NT2/D1 (cell line): ENCODE results near the gene IFNLR1.

Experiments used
- SUZ12 ChIP-seq: IDR thresholded peaks from 2 replicates; pipeline ENCODE4 v1.6.1; 2011; ENCODE audit not compliant: insufficient read length, insufficient read depth; ENCODE audit errors: extremely low read depth
- YY1 ChIP-seq: IDR thresholded peaks from 2 replicates; pipeline ENCODE4 v1.6.1; 2011; ENCODE audit not compliant: insufficient read length, insufficient read depth
- ZNF274 ChIP-seq: IDR thresholded peaks from 2 replicates; pipeline ENCODE4 v1.6.1; 2011; ENCODE audit warnings: mild to moderate bottlenecking, low read depth, low read length

DNA sequence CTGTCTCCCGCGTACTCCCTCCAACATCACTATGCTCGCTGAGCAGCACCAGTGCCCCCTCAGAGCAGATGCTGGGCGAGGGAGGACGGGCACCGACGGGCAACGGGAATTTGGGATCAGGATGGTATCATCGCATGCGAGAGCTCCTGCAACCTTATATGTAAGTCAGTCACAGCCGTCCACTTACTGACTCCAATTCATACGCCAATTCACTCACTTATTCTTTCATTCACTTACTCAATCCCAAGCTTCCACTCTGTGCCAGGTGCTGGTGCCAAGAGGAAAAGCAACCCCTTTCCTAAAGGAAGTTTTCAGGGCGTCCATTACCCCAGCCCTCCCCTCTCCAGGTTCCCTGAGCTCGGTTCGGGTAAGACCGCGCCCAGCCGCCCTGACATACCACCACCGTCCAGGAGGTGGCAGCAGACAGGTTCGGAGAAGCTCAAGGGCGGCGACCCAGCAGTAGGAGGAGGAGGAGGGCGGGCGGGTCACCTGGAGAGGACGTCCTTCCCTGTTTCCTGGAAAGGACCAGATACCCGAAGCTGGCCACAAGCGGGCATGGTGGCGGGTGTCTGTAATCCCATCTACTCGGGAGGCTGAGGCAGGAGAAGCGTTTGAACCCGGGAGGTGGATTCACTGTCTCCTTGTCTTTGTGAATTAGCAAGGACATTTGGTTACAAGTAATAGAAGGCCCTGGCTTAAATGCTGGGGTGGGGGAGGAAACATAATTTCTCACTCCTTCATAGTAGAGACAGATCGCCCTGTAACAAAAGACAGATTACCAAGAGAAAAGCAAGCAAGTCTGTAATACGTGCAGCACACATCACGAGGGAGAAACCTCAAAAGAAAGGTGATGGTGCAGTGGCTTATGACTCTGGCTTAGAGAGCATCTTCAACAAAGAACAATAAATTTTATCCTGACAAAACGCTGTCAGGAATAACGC is 36.6 kb downstream of the IFNLR1 start:
- TF ChIP-seq SUZ12 (no peak), ZNF274 (no peak), YY1 (no peak)
